MM.1S (cell line): ENCODE measurements around the gene EFNA4.

Experiments
- EZH2 ChIP-seq: fragments of 300-600 bp; sonication (generic); optimal IDR thresholded peaks from 2 replicates; pipeline ENCODE3; 2017; ENCODE audit warnings: low read depth, mild to moderate bottlenecking, antibody characterized with exemption, low read length, mixed read lengths
- TF ChIP-seq, protein P1 (sequence below): fragments of 300-600 bp; sonication (generic); IDR thresholded peaks from 2 replicates; pipeline ENCODE4 v1.5.1; 2016; ENCODE audit warnings: antibody characterized with exemption, low read length, mixed read lengths

DNA sequence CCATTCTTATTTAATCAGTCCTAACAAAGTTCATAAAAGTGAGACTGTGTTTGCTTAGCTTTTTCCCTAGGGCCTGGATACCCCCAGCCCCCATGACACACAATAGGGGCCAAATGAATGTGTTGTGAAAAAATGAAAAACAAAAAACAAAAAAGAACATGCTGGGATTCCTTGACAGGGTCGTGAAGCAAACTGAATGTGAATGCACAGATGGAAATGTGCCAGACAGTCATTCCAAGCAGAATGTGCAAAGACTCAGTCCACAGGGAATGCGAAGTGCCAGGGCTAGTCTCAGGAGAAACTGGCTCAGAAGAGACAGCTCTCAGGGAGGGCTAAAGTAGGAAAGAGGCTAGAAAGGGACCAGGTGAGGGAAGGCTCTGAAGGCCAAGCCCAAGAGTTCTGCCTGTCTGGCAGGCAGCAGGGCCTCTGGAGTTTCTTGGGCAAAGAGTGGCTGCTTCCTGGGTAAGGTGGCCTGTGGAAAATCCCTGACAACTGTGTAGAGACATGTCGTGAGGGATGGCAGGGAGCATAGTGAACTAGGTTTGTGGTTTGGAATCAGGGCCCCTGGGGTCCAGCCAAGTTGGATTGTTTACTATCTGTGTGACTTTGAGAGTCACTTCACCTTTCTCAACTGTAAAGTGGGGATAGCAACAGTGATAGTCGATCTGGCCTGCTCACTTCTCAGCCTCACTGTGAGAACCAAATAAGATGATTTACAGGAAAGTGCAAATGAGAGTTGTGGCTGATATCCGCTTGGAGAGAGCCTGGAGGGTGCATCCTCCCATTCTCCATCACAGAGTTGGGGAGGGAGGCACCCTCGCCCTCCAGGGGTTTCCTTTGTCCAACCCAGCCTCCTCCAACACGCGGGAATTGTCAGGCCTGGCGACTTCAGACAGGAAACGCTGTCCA is 13.6 kb upstream of the EFNA4 start:
- TF ChIP-seq, protein P1, sequence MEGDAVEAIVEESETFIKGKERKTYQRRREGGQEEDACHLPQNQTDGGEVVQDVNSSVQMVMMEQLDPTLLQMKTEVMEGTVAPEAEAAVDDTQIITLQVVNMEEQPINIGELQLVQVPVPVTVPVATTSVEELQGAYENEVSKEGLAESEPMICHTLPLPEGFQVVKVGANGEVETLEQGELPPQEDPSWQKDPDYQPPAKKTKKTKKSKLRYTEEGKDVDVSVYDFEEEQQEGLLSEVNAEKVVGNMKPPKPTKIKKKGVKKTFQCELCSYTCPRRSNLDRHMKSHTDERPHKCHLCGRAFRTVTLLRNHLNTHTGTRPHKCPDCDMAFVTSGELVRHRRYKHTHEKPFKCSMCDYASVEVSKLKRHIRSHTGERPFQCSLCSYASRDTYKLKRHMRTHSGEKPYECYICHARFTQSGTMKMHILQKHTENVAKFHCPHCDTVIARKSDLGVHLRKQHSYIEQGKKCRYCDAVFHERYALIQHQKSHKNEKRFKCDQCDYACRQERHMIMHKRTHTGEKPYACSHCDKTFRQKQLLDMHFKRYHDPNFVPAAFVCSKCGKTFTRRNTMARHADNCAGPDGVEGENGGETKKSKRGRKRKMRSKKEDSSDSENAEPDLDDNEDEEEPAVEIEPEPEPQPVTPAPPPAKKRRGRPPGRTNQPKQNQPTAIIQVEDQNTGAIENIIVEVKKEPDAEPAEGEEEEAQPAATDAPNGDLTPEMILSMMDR, result no peak
- TF ChIP-seq EZH2, result no peak
